HepG2 (cell line): Measurements from ENCODE around the gene COG5. TPM values are rescaled to one million over a fixed set of nuclear protein-coding genes. Genes with fewer than 3 reads are reported as not detected.

Source experiments
- ATAC-seq: fragments of 200-7000 bp; cut with Tn5 transposase; 3 replicates; pipeline ENCODE4 v1.9.1; 2020; ENCODE audit warnings: mild to moderate bottlenecking, moderate library complexity
- BruUV-seq: library from RNA; stranded (reverse); fragments of 400-500 nt; replicated peaks from 2 replicates; lab custom pipeline; 2021; lab: Mats Ljungman, UMichigan
- CTCF ChIA-PET: fragments of 300-600 bp; formaldehyde crosslinking; extraction: SDS; loops from one replicate; lab custom pipeline; 2021; ENCODE audit warnings: low total read pairs, inconsistent platforms, low intra/inter-chr PET ratio; lab: Yijun Ruan, JAX
- POLR2A ChIA-PET: fragments of 350-600 bp; sonication (Branson Sonifier 250); formaldehyde crosslinking; loops from one replicate; lab custom pipeline; 2020; ENCODE audit warnings: antibody characterized with exemption, inconsistent platforms; lab: Yijun Ruan, JAX
- DNase-seq: peaks from one replicate; pipeline ENCODE4 v3.0.0-alpha.2; 2015; ENCODE audit warnings: low spot score
- FAIRE-seq: peaks from 3 replicates; lab custom pipeline; 2011; peaks lifted over from hg19 to GRCh38; lab: Jason Lieb, UNC
- H2AFZ ChIP-seq: one replicate; pipeline ENCODE4 v1.6.1; 2011; ENCODE audit warnings: low read length, inconsistent platforms
- H3K27ac ChIP-seq: fragments of 300-600 bp; 3 replicates; pipeline ENCODE4 v1.8.0; 2011; ENCODE audit warnings: mixed run types, mild to moderate bottlenecking, mixed read lengths, low read length, inconsistent platforms; ENCODE audit not compliant: insufficient read depth; ENCODE audit errors: extremely low read length
- H3K27me3 ChIP-seq, 2 experiments: fragments of 200-600 bp in 1 of 2; 2 replicates in 1 of 2; 3 replicates in 1 of 2; pipeline versions ENCODE4 v1.6.0 to v1.8.0; 2011; ENCODE audit warnings: low read length in 2 of 2, mild to moderate bottlenecking in 2 of 2, moderate library complexity in 2 of 2, inconsistent platforms in 1 of 2; ENCODE audit not compliant: insufficient read depth in 2 of 2, control insufficient read depth in 1 of 2
- H3K36me3 ChIP-seq, 2 experiments: fragments of 200-600 bp in 1 of 2; replicated peaks in 1 of 2; 2 replicates in 1 of 2; 3 replicates in 1 of 2; pipeline versions ENCODE4 v1.5.1 to v1.8.0; 2011; ENCODE audit warnings: low read length in 2 of 2, inconsistent platforms in 1 of 2; ENCODE audit not compliant: insufficient read depth in 2 of 2, control insufficient read depth in 1 of 2
- H3K4me1 ChIP-seq: 2 replicates; pipeline ENCODE4 v1.5.1; 2012; ENCODE audit warnings: low read length, inconsistent platforms; ENCODE audit not compliant: insufficient read depth
- H3K4me2 ChIP-seq: 2 replicates; pipeline ENCODE4 v1.6.0; 2011; ENCODE audit warnings: low read depth, low read length, inconsistent platforms
- H3K4me3 ChIP-seq, 3 experiments: fragments of 200-600 bp in 1 of 3; sonication (generic), shearing (Covaris generic) in 1 of 3; replicated peaks in 1 of 3; 2 replicates each; pipeline ENCODE4 v1.5.1; 2011 to 2016; ENCODE audit warnings: low read length in 3 of 3, inconsistent platforms in 2 of 3, low read depth in 2 of 3, mild to moderate bottlenecking in 2 of 3, control low read depth in 1 of 3, mixed read lengths in 1 of 3; ENCODE audit not compliant: insufficient read depth in 1 of 3
- H3K79me2 ChIP-seq: one replicate; pipeline ENCODE4 v1.6.1; 2011; ENCODE audit warnings: low read length, inconsistent platforms; ENCODE audit not compliant: insufficient read depth
- H3K9ac ChIP-seq: 2 replicates; pipeline ENCODE4 v1.6.0; 2011; ENCODE audit warnings: mild to moderate bottlenecking, low read depth, low read length, inconsistent platforms; ENCODE audit not compliant: insufficient read depth
- H3K9me3 ChIP-seq: 2 replicates; pipeline ENCODE4 v1.5.1; 2012; ENCODE audit warnings: mild to moderate bottlenecking, low read length
- H4K20me1 ChIP-seq: 2 replicates; pipeline ENCODE4 v1.6.0; 2011; ENCODE audit warnings: inconsistent platforms, mild to moderate bottlenecking, low read length, moderate library complexity; ENCODE audit not compliant: insufficient read depth
- AGO1 ChIP-seq: fragments of 200-400 bp; formaldehyde crosslinking; IDR thresholded peaks from 2 replicates; pipeline ENCODE4 v1.6.1; 2017; ENCODE audit warnings: mild to moderate bottlenecking, low read depth, low read length, moderate library complexity; ENCODE audit not compliant: poor library complexity, severe bottlenecking
- ARID3A ChIP-seq: IDR thresholded peaks from 2 replicates; pipeline ENCODE4 v1.6.1; 2012; ENCODE audit warnings: low read depth, low read length, improper control_type of control experiment
- DDIT3 ChIP-seq: sonication (generic); formaldehyde crosslinking; IDR thresholded peaks from 2 replicates; pipeline ENCODE4 v1.4.0; 2020; ENCODE audit warnings: mild to moderate bottlenecking, missing genetic modification reagents
- DPF2 ChIP-seq: sonication (generic); formaldehyde crosslinking; IDR thresholded peaks from 2 replicates; pipeline ENCODE4 v1.4.0; 2020; ENCODE audit warnings: mild to moderate bottlenecking, low read depth, missing genetic modification reagents, borderline replicate concordance
- HNRNPUL1 ChIP-seq: fragments of 200-400 bp; formaldehyde crosslinking; IDR thresholded peaks from 2 replicates; pipeline ENCODE4 v1.6.1; 2017; ENCODE audit warnings: low read depth, mild to moderate bottlenecking, low read length, moderate library complexity
- MIXL1 ChIP-seq: IDR thresholded peaks from 2 replicates; pipeline ENCODE4 v1.6.1; 2016
- NONO ChIP-seq, 2 experiments: fragments of 450-650 bp in 1 of 2; sonication (generic) in 1 of 2; formaldehyde crosslinking in 1 of 2; IDR thresholded peaks in 1 of 2; conservative IDR thresholded peaks in 1 of 2; 2 replicates each; pipeline versions ENCODE4 v1.6.1 to v1.8.0; 2017 to 2022; ENCODE audit warnings: mild to moderate bottlenecking in 1 of 2, missing genetic modification reagents in 1 of 2, moderate library complexity in 1 of 2
- PHF20 ChIP-seq: sonication (generic); formaldehyde crosslinking; IDR thresholded peaks from 2 replicates; pipeline ENCODE4 v1.5.0; 2020; ENCODE audit warnings: mild to moderate bottlenecking, missing genetic modification reagents
- RFXANK ChIP-seq: IDR thresholded peaks from 2 replicates; pipeline ENCODE4 v1.6.1; 2016
- SPEN ChIP-seq: sonication (generic); formaldehyde crosslinking; IDR thresholded peaks from 2 replicates; pipeline ENCODE4 v1.5.1; 2020; ENCODE audit warnings: low read depth, mild to moderate bottlenecking, missing genetic modification reagents
- SRF ChIP-seq: IDR thresholded peaks from 2 replicates; pipeline ENCODE4 v1.6.1; 2011; ENCODE audit warnings: mild to moderate bottlenecking, low read depth, low read length, moderate library complexity
- SSRP1 ChIP-seq: IDR thresholded peaks from 2 replicates; pipeline ENCODE4 v1.6.1; 2016; ENCODE audit warnings: control low read depth
- STAT6 ChIP-seq: sonication (generic); formaldehyde crosslinking; IDR thresholded peaks from 2 replicates; pipeline ENCODE4 v1.4.0; 2020; ENCODE audit warnings: missing genetic modification reagents, mild to moderate bottlenecking, borderline replicate concordance
- XBP1 ChIP-seq: sonication (generic); formaldehyde crosslinking; IDR thresholded peaks from 2 replicates; pipeline ENCODE4 v1.5.0; 2020; ENCODE audit warnings: missing genetic modification reagents
- ZBTB49 ChIP-seq: sonication (generic); formaldehyde crosslinking; IDR thresholded peaks from 2 replicates; pipeline ENCODE4 v1.4.0; 2020; ENCODE audit warnings: missing genetic modification reagents, borderline replicate concordance
- ZNF225 ChIP-seq: sonication (generic); formaldehyde crosslinking; IDR thresholded peaks from 2 replicates; pipeline ENCODE4 v1.4.0; 2020; ENCODE audit warnings: mild to moderate bottlenecking, missing genetic modification reagents
- ZNF552 ChIP-seq: sonication (generic); formaldehyde crosslinking; IDR thresholded peaks from 2 replicates; pipeline ENCODE4 v1.9.0; 2022; ENCODE audit warnings: missing genetic modification reagents, mild to moderate bottlenecking, borderline replicate concordance
- ZNF878 ChIP-seq: sonication (generic); formaldehyde crosslinking; IDR thresholded peaks from 2 replicates; pipeline ENCODE4 v1.8.1; 2023; ENCODE audit warnings: mild to moderate bottlenecking, missing genetic modification reagents, moderate library complexity
- WGBS: methylation state at CpG from one replicate; pipeline ENCODE4 v1.1.6; 2017; ENCODE audit warnings: low lambda C conversion rate; 5-methylcytosine and 5-hydroxymethylcytosine counted together
- in situ Hi-C: cut with HindIII; loops from 2 replicates; pipeline ENCODE4 v1.10.0; 2017; ENCODE audit warnings: low pct_unique_long_range_greater_than_20kb; ENCODE audit not compliant: extremely low pct_ligation_motif_present
- intact Hi-C: fragments of 100-400 bp; cut with micrococcal nuclease; formaldehyde crosslinking; loops from one replicate; pipeline ENCODE4 v1.10.0; 2022; ENCODE audit not compliant: unreplicated experiment
- polyA plus RNA-seq, 8 experiments: library from polyadenylated mRNA; depleted of rRNA in 3 of 8; stranded (reverse) in 7 of 8; unstranded in 1 of 8; fragments of >200 nt; fragmentation: Illumina TruSeq in 4 of 8; extraction: Trizol in 4 of 8; gene quantifications; 2 replicates each; pipeline versions ENCODE4 v1.2.1 to v1.2.3, GENCODE V29; 2011 to 2016; ENCODE audit warnings: low read depth in 4 of 8, missing spikeins in 1 of 8, mixed read lengths in 1 of 8; ENCODE audit not compliant: insufficient read depth in 1 of 8
- total RNA-seq, 5 experiments: library from RNA; depleted of rRNA; stranded (reverse); fragments of >200 nt; fragmentation: Illumina TruSeq; extraction: Trizol; gene quantifications; 2 replicates each; pipeline ENCODE4 v1.2.3, GENCODE V29; 2016; ENCODE audit warnings: low read depth in 1 of 5

The COG5 gene
- total and polyA plus RNA-seq, 2 of the 13 experiments (the other 11 are each of a cell fraction or from before 2014, with no cell fraction given) = 20.4 to 31.3 TPM

- TF ChIP-seq ZBTB49 (CRISPR knock-in tag) (no peak), ZNF225 (no peak), SSRP1 (no peak)
These were observed 46.1 kb upstream of the COG5 start (continued) for GRCh38 chr7:107609811-107610261.

GRCh38 chr7:107606303-107606702 lies 42.6 kb upstream of the COG5 start:
- in situ Hi-C loops = no loop called here
- Histone ChIP-seq H3K9ac (no peak overlapping the region), H4K20me1 (no peaks in the 10 kb centered on the region), H3K27ac (no peak overlapping the region), H3K27me3 (no peaks in the 10 kb centered on the region), H3K4me2 (no peak overlapping the region), H2AFZ (no peak overlapping the region), H3K36me3 (no peaks in the 10 kb centered on the region), H3K4me3 (no peak overlapping the region), H3K4me1 (peaks cover 11% of the 10 kb centered on the region; the same call in 1 of the 2 replicates), H3K79me2 (no peaks in the 10 kb centered on the region), H3K9me3 (no peaks in the 10 kb centered on the region)
- no TSS peak for BruUV-seq
- no peak for DNase-seq
- POLR2A ChIA-PET = no interaction called here
- 86% methylated on average over 1 of the region's 1 CpG for WGBS
- no peak for FAIRE-seq
- CTCF ChIA-PET = no interaction called here
- ATAC-seq = no peak
- intact Hi-C loops = no loop called here
- TF ChIP-seq NONO (IDR thresholded peaks at IDR 0.05) (no peak), NONO (CRISPR knock-in tag; conservative IDR thresholded peaks at IDR 0.05) (no peak), SPEN (no peak), ARID3A (no peak), SRF (no peak), AGO1 (no peak), STAT6 (CRISPR knock-in tag) (no peak), XBP1 (CRISPR knock-in tag) (no peak), ZNF878 (CRISPR knock-in tag) (no peak), DDIT3 (CRISPR knock-in tag) (no peak), ZNF552 (no peak), RFXANK (CRISPR knock-in tag) (no peak), HNRNPUL1 (no peak), PHF20 (CRISPR knock-in tag) (no peak), DPF2 (no peak), MIXL1 (CRISPR knock-in tag) (no peak)
